Endothelial cell of umbilical vein (primary cell): ENCODE results near the gene SSUH2. TPM values are rescaled to one million over a fixed set of nuclear protein-coding genes. Genes with fewer than 3 reads are reported as not detected.
"Not testable (repeated sequence)": the region's sequence is repeated elsewhere in the genome, so short reads cannot be mapped to it uniquely, and the experiment has no call there.

ENCODE experiments used
- BruUV-seq: library from RNA; stranded (reverse); fragments of 400-500 nt; replicated peaks from 2 replicates; lab custom pipeline; 2021; lab: Mats Ljungman, UMichigan
- CTCF ChIA-PET: fragments of 300-600, 350-600 bp; sonication (Branson Sonifier 250); formaldehyde crosslinking; loops from one replicate; lab custom pipeline; 2021; ENCODE audit warnings: antibody characterized with exemption, inconsistent platforms; lab: Charles Lee
- POLR2A ChIA-PET: fragments of 300-600, 350-600 bp; sonication (Branson Sonifier 250); formaldehyde crosslinking; loops from one replicate; lab custom pipeline; 2021; ENCODE audit warnings: antibody characterized with exemption, inconsistent platforms; lab: Charles Lee
- DNase-seq: peaks from one replicate; pipeline ENCODE4 v3.0.0-alpha.2; 2011; ENCODE audit warnings: low read depth, low spot score
- FAIRE-seq: peaks from 2 replicates; lab custom pipeline; 2011; peaks lifted over from hg19 to GRCh38; lab: Jason Lieb, UNC
- H2AFZ ChIP-seq: 2 replicates; pipeline ENCODE4 v1.6.0; 2012; ENCODE audit warnings: low read depth, low read length, control low read depth, inconsistent platforms
- H3K27ac ChIP-seq: 2 replicates; pipeline ENCODE4 v1.5.1; 2011; ENCODE audit warnings: low read depth, mild to moderate bottlenecking, control low read depth, low read length, moderate library complexity; ENCODE audit not compliant: insufficient read depth
- H3K27me3 ChIP-seq, 2 experiments: 2 replicates each; pipeline versions ENCODE4 v1.6.0 to v1.6.1; 2011; ENCODE audit warnings: low read length in 2 of 2, mixed read lengths in 1 of 2; ENCODE audit not compliant: control insufficient read depth in 2 of 2, insufficient read depth in 2 of 2
- H3K36me3 ChIP-seq, 2 experiments: 2 replicates in 1 of 2; 3 replicates in 1 of 2; pipeline ENCODE4 v1.5.1; 2011; ENCODE audit warnings: low read length in 2 of 2, mild to moderate bottlenecking in 1 of 2, moderate library complexity in 1 of 2; ENCODE audit not compliant: control insufficient read depth in 2 of 2, insufficient read depth in 2 of 2; ENCODE audit errors: extremely low read depth in 1 of 2
- H3K4me1 ChIP-seq: 3 replicates; pipeline ENCODE4 v1.5.1; 2011; ENCODE audit warnings: mild to moderate bottlenecking, low read length; ENCODE audit not compliant: control insufficient read depth, insufficient read depth; ENCODE audit errors: extremely low read depth
- H3K4me2 ChIP-seq: 2 replicates; pipeline ENCODE4 v1.6.1; 2011; ENCODE audit warnings: low read length, control low read depth, mixed read lengths; ENCODE audit not compliant: insufficient read depth
- H3K4me3 ChIP-seq, 3 experiments: fragments of 200-600 bp in 1 of 3; sonication (generic), shearing (Covaris generic) in 1 of 3; replicated peaks in 1 of 3; 2 replicates each; pipeline ENCODE4 v1.5.1; 2011 to 2016; ENCODE audit warnings: control low read depth in 3 of 3, low read length in 3 of 3, mild to moderate bottlenecking in 2 of 3, inconsistent platforms in 1 of 3, low read depth in 1 of 3, moderate library complexity in 1 of 3; ENCODE audit not compliant: insufficient read depth in 1 of 3
- H3K79me2 ChIP-seq: 2 replicates; pipeline ENCODE4 v1.6.0; 2012; ENCODE audit warnings: low read length, inconsistent platforms; ENCODE audit not compliant: control insufficient read depth, insufficient read depth
- H3K9ac ChIP-seq: replicated peaks from 2 replicates; pipeline ENCODE3; 2011; ENCODE audit warnings: low read length, control low read depth; ENCODE audit not compliant: insufficient read depth; ENCODE audit errors: extremely low read depth
- H3K9me1 ChIP-seq: replicated peaks from 3 replicates; pipeline ENCODE4 v1.6.0; 2011; ENCODE audit warnings: mild to moderate bottlenecking, low read length; ENCODE audit not compliant: control insufficient read depth, insufficient read depth; ENCODE audit errors: extremely low read depth
- H3K9me3 ChIP-seq: replicated peaks from 2 replicates; pipeline ENCODE4 v1.5.1; 2012; ENCODE audit warnings: low read length, inconsistent platforms; ENCODE audit not compliant: control insufficient read depth, insufficient read depth
- H4K20me1 ChIP-seq: replicated peaks from 2 replicates; pipeline ENCODE3; 2011; ENCODE audit warnings: mild to moderate bottlenecking, low read length; ENCODE audit not compliant: control insufficient read depth, insufficient read depth; ENCODE audit errors: extremely low read depth
- CTCF ChIP-seq, 2 donors: IDR thresholded peaks; 1 replicate in 1 of 2; 2 replicates in 1 of 2; pipeline ENCODE4 v1.5.1; 2011; ENCODE audit warnings: low read length in 2 of 2, mild to moderate bottlenecking in 2 of 2, moderate library complexity in 2 of 2, control low read depth in 1 of 2, inconsistent platforms in 1 of 2, low read depth in 1 of 2; ENCODE audit not compliant: insufficient read depth in 1 of 2; ENCODE audit errors: extremely low read depth in 1 of 2
- EZH2 ChIP-seq: IDR thresholded peaks from 2 replicates; pipeline ENCODE4 v1.6.1; 2012; ENCODE audit warnings: borderline replicate concordance, low read depth, mild to moderate bottlenecking, moderate library complexity, low read length, inconsistent platforms; ENCODE audit not compliant: severe bottlenecking
- FOS ChIP-seq: IDR thresholded peaks from 2 replicates; pipeline ENCODE4 v1.6.1; 2011; ENCODE audit warnings: mild to moderate bottlenecking, low read length, moderate library complexity, borderline replicate concordance; ENCODE audit not compliant: insufficient read depth
- GATA2 ChIP-seq: IDR thresholded peaks from 2 replicates; pipeline ENCODE4 v1.7.0; 2011; ENCODE audit warnings: low read depth, mild to moderate bottlenecking, moderate library complexity, mixed read lengths, low read length; ENCODE audit not compliant: insufficient read length, insufficient read depth
- JUN ChIP-seq: IDR thresholded peaks from 2 replicates; pipeline ENCODE4 v1.6.1; 2011; ENCODE audit warnings: borderline replicate concordance, low read depth; ENCODE audit not compliant: insufficient read length, insufficient read depth
- MAX ChIP-seq: IDR thresholded peaks from 2 replicates; pipeline ENCODE4 v1.6.1; 2011; ENCODE audit not compliant: insufficient read depth, insufficient read length
- MYC ChIP-seq: IDR thresholded peaks from one replicate; pipeline ENCODE4 v1.6.1; 2011; ENCODE audit warnings: mild to moderate bottlenecking, low read depth, low read length
- POLR2A ChIP-seq: IDR thresholded peaks from 2 replicates; pipeline ENCODE4 v1.6.1; 2012; ENCODE audit warnings: low read depth, mild to moderate bottlenecking, control low read depth, low read length
- POLR2AphosphoS5 ChIP-seq: IDR thresholded peaks from 2 replicates; pipeline ENCODE4 v1.6.1; 2012; ENCODE audit warnings: low read depth, mild to moderate bottlenecking, control low read depth, low read length, moderate library complexity; ENCODE audit not compliant: insufficient read depth
- dilution Hi-C: fragments of 300-500 bp; cut with MboI; formaldehyde crosslinking; loops from one replicate; pipeline ENCODE4 v1.15.0; 2019; ENCODE audit warnings: low sequenced_read_pairs; ENCODE audit not compliant: extremely low pct_ligation_motif_present
- intact Hi-C: fragments of 100-400 bp; cut with micrococcal nuclease; formaldehyde crosslinking; loops from one replicate; pipeline ENCODE4 v1.10.0; 2022
- polyA plus RNA-seq, 4 experiments: library from polyadenylated mRNA; depleted of rRNA in 3 of 4; stranded (reverse) in 3 of 4; unstranded in 1 of 4; fragments of >200 nt; gene quantifications; 2 replicates each; pipeline versions ENCODE4 v1.2.1 to v1.2.3, GENCODE V29; 2011 to 2012; ENCODE audit warnings: missing spikeins in 1 of 4
- total RNA-seq: library from RNA; stranded (reverse); gene quantifications from 2 replicates; pipeline ENCODE4 v1.2.3, GENCODE V29; 2021

Gene SSUH2
- total and polyA plus RNA-seq, 2 donors (not counting 3 experiments of a cell fraction or from before 2014, with no cell fraction given): 0.44 TPM; not detected in 1

DNA sequence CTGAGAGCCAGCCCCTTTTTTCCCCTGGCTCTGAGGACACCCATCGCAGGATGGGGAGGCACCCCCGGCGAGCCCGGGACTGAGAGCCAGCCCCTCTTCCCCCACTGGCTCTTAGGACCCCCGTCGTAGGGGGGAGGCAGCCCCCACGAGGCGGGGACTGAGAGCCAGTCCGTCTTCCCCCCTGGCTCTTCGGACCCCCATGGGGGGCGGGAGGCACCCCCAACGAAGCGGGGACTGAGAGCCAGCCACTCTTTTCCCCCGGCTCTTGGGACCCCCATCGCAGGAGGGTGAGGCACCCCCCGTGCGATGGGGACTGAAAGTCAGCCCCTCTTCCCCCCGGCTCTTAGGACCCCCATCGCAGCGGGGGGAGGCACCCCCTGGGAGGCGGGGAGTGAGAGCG is 36.8 kb upstream of the SSUH2 start:
- Histone ChIP-seq H3K4me1 (peaks cover 3% of the 10 kb centered on the region), H4K20me1 (no peaks in the 10 kb centered on the region), H3K27me3 (no peaks in the 10 kb centered on the region), H3K27ac (no peak overlapping the region), H3K9ac (no peak overlapping the region), H3K79me2 (no peaks in the 10 kb centered on the region), H2AFZ (no peak overlapping the region), H3K4me2 (no peak overlapping the region), H3K9me1 (no peaks in the 10 kb centered on the region), H3K36me3 (no peaks in the 10 kb centered on the region), H3K9me3 (no peaks in the 10 kb centered on the region), H3K4me3 (no peak overlapping the region)
- ChIA-PET POLR2A (no interaction called here), CTCF (no interaction called here)
- no peak for TF ChIP-seq POLR2A
- no peak for TF ChIP-seq FOS
- no peak for TF ChIP-seq EZH2
- TF ChIP-seq MAX: no peak
- TF ChIP-seq CTCF (IDR thresholded peaks at IDR 0.05; ENCODE audit: extremely low read depth in 1 of 2, insufficient read depth in 1 of 2, low read depth in 1 of 2, low read length in 2 of 2): no peak
- TF ChIP-seq JUN: no peak
- TF ChIP-seq POLR2AphosphoS5: no peak
- TF ChIP-seq GATA2: no peak
- no peak for TF ChIP-seq MYC
- FAIRE-seq (no peak), DNase-seq (no peak)
- intact Hi-C loops (no loop called here), dilution Hi-C loops (no loop called here)
- BruUV-seq: no TSS peak

- H3K4me2 ChIP-seq, dilution Hi-C loops, FAIRE-seq, H4K20me1 ChIP-seq, intact Hi-C loops, H3K36me3 ChIP-seq, DNase-seq, H3K9me3 ChIP-seq, CTCF ChIA-PET, POLR2A ChIA-PET, H3K9me1 ChIP-seq, H3K4me1 ChIP-seq, H3K4me3 ChIP-seq, H3K9ac ChIP-seq, BruUV-seq, H3K27me3 ChIP-seq, H3K79me2 ChIP-seq, H2AFZ ChIP-seq, H3K27ac ChIP-seq: not testable (repeated sequence)
Observed at GRCh38 chr3:8679817-8680553, 35.4 kb upstream of the SSUH2 start.
